GM12801 (cell line): ENCODE results near the gene IKZF4.

Experiments used
- CTCF ChIP-seq: IDR thresholded peaks from one replicate; pipeline ENCODE4 v1.5.1; 2011; ENCODE audit warnings: control low read depth; ENCODE audit not compliant: insufficient read length; ENCODE audit errors: extremely low read depth

Gene IKZF4

GRCh38 chr12:56020423-56021184, at the start of gene IKZF4:
Gene IKZF4, plus strand, starts transcription at chr12:56021043. Its CDS starts 451 bp downstream, at chr12:56021494.
- no peak for TF ChIP-seq CTCF

GRCh38 chr12:55972042-55972441, 48.8 kb upstream of the IKZF4 start:
- TF ChIP-seq CTCF: no peak

- no peak for TF ChIP-seq CTCF
Measured at GRCh38 chr12:55972456-55972855, 48.4 kb upstream of the IKZF4 start.

- no peak for TF ChIP-seq CTCF
Measured at GRCh38 chr12:55972911-55973598, 47.8 kb upstream of the IKZF4 start.

- no peak for TF ChIP-seq CTCF
Measured at GRCh38 chr12:55973599-55974307, 47.1 kb upstream of the IKZF4 start, which contains the start of gene RAB5B. Gene RAB5B, plus strand, starts transcription at chr12:55974078. Its CDS starts 12,883 bp downstream, at chr12:55986961.

- no peak for TF ChIP-seq CTCF
Measured at GRCh38 chr12:55974308-55974730, 46.5 kb upstream of the IKZF4 start.

GRCh38 chr12:55978393-55978792, 42.5 kb upstream of the IKZF4 start:
- no peak for TF ChIP-seq CTCF
